Iris pigment epithelial cell (primary cell): Measurements from ENCODE around the gene FAM168A.
"Not testable (repeated sequence)": the region's sequence is repeated elsewhere in the genome, so short reads cannot be mapped to it uniquely, and the experiment has no call there.

Experiments
- DNase-seq: peaks from one replicate; pipeline ENCODE4 v3.0.0-alpha.2; 2011; ENCODE audit warnings: low read depth

FAM168A gene

DNA sequence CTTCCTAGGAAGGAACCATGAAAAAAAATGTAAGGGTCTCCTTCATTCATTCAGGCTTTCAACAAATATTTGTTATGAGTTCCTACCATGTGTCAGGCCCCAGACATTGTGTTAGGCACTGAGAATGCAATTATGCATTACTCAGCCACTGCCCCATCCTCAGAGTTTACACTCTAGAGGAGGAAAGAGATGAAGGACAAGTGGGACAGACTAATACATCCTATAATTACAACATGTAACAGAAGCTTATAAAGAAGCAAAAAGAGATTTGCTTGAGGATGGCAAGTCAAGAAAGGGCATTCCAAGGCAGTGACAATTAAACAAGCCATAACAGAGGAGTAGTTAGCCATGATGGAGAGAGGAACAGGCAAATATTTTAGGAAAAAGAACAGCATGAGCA, 78.6 kb downstream of the FAM168A start:
- DNase-seq = no peak

DNA sequence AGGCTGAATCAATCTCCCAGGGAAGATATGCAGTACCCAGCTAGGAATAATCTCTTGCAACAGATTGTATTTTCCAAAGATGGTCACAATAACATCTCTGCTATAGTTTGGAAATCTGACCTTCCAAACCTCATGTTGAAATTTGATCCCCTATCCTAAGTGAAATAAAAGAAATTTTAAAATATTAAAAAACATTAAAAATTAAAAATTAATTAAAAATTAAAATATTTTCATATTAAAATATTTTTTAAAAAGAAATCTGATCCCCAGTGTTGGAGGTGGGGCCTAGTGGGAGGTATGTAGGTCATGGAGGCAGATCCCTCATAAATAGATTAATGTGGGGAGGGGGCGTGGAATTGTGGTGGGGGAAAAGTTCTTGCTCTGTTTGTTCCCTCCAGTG, 79.7 kb downstream of the FAM168A start:
- no peak for DNase-seq

- DNase-seq = no peak
Observed at GRCh38 chr11:73516080-73516479, 81.8 kb downstream of the FAM168A start.

- no peak for DNase-seq
Observed at GRCh38 chr11:73513707-73514106, 84.2 kb downstream of the FAM168A start.

- DNase-seq = no peak
Observed at GRCh38 chr11:73510877-73511276, 87.0 kb downstream of the FAM168A start.

GRCh38 chr11:73510106-73510505, 87.8 kb downstream of the FAM168A start:
- DNase-seq = no peak

DNA sequence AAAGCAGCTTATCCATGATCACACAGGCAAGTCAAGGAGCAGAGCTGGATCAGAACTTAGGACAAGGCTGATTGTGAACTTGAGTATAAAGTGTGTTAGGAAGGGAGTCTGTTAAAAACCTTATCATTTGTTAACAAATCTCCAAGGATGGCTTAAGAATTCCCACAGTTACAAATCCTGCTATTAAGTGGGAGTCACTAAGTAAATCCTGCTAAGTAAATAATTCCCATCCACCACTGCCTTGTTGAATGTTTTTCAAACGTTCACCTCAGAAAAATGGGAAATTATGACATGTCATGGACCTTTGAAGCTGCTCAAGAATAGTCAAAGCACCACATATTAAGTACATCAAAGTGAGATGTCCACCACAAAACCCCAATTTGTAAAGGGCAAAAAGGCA, 88.7 kb downstream of the FAM168A start:
- no peak for DNase-seq

DNA sequence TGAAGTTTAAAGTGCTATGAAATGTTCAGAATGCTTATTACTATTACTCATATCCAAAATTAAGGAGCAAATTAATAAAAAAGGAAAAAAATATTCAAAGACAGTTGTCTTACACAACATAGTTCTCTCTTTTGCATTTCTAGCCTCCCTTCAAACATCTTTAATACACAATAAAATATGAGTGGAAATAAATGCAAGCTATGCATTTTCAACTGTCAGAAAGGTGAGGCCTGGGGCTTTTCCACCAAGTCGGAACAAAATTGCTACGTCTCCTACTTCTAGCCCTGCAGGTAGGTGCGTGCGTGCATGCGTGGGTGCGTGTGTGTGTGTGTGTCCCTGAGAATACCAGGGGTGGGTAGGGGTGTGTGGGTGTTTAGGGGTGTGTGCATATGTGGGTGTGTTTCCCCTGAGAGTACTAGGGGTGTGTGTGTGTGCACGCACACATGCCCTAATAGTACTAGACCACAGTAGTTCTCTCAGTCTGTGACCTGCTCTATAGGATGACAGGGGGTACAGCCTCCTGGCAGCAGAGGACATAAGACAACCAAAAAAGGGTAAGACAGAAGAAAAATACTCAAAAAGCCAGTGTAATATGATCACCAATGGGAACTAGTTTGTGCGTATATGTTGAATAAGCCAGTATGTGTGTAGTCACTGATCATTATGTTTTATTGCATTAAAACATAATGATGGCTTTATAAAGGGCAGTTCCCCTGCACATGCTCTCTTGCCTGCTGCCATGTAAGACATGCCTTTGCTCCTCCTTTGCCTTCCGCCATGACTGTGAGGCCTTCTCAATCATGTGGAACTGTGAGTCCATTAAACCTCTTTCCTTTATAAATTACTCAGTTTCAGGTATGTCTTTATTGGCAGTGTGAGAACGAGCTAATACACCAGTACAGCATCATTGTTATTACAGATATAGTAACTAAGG, 89.4 kb downstream of the FAM168A start:
- no peak for DNase-seq

DNA sequence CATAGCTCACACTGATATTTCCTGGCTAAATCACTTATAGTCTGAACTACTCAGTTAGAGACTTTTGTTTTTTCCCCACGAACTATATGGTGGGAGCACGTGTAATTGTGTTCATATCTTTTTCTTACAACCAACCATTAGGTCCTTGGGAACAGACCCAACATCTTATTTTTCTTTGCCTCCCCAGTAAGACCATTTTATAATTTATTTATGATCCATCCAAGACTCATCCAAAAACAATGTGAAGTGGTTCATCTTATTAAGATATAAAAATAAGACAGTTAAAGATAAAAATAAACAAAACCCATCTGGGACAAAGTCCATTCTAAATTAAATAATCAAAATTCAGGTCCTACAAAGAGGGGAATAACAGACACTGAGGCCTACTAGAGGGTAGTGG, 90.8 kb downstream of the FAM168A start:
- DNase-seq = peak; percentile 39

DNA sequence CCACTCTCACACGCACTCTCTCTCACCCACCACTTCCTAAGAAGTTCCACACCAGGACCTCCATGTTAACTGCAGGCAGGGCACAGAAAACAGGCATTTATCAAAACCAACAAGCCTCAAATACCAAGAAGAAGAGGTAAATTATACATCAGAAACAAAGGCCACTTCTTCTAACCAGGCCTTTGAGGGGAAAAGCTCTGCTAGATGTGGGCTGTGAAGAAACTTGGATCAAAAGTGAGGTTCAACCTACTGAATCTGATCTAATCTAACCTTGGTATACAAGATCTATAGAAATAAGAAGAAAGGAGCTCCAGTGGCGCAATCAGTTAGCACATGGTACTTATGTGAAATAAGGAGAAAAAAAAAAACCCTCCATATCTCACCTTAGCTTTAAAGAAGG, 91.9 kb downstream of the FAM168A start:
- no peak for DNase-seq

DNA sequence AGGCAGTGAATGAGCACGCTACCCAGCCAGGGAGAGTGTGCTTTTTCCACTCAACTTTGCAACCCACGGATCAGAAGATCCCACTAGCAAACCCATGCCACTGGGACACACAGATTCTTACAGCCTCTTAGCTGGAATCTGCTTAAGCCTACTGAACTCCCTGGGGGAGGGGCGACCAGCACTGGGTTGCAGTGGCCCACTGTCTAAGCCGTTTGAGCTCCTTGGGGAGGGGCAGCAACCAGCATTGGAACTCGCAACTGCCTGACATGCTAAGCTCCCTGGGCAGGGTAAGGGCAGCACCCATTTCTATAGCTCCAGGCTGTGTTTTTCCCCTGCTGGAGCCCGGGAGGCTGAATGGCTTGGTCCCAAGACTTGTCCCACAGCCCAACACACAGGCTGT, 99.6 kb downstream of the FAM168A start:
- DNase-seq = no peak

DNA sequence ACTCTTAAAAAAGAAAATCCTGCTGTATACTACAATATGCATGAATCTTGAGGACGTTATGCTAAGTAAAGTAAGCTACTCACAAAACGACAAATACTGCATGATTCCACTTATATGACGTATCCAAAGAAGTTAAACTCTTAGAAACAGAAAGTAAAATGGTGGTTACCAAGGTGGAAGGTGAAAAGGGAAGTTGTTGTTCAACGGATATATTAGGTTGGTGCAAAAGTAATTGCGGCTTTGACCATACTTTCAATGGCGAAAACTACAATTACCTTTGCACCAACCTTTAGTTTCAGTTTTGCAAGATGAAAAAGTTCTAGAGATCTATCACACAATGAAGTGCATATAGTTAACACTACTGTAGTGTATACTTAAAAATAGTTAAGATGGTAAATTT, 101.8 kb downstream of the FAM168A start:
- DNase-seq = no peak

DNA sequence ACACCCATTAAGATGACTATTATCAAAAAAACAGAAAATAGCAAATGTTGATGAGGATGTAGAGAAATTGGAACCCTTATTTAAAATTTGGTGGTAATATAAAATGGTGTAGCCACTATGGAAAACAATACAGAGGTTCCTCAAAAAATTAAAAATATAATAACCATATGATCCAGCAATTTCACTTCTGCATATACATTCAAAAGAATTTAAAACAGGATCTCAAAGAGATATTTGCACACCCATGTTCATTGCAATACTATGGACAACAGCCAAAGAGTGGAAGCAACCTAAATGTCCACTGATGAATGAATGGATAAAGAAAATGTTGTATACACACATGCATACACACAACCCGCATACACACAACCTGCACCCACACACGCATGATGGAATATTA, 102.2 kb downstream of the FAM168A start:
- no peak for DNase-seq

DNA sequence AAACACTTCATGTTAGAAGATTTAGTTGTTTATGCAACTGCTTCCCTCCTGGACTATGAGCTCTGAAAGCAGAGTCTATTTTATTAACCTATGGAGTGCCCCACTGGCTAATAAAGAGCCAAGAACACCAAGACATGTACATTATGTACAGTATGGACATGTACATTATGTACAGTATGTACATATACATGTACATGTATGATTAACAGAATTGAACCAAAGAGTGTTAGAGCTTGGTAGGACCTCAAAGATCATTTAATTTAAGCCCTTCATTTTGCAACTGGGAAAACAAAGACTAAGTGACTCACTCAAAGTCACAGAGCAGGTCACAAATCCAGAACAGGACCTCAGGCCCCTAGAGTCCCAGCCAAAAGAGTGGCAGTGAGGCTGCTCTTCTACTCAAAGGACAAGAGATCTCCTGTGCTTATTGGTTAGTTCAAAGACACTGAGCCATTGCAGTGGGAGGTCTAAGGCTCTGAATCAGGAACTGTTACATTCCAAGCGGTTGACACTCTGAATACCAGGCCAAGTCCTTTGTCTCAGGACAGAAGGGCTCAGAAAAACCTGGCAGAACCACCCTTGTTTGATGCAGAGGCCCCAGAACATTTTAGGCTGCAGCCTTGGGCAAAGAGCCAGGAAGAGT, 103.8 kb downstream of the FAM168A start:
- DNase-seq = peak; percentile 67

DNA sequence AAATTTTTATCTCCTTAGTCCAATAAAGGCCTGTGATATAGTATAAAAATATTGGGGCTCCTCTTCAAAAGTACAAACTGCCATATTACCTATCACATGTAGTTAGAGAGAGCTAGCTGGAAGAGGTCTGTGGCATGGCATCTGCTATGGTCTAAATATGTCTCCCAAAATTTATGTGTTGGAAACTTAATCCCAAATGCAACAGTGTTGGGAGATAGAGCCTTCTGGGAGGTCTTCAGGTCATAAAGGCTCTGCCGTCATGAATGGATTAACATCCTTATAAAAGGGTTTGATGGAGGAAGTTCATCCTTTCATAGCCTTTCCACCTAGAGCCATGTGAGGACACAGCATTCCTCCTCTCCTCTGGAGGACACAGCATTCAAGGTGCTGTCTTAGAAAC, 116.3 kb downstream of the FAM168A start:
- DNase-seq = no peak

- peak; percentile 53 for DNase-seq
Observed at GRCh38 chr11:73480677-73481076, 117.2 kb downstream of the FAM168A start.

- peak; percentile 43 for DNase-seq
Observed at GRCh38 chr11:73478737-73479347, 119.1 kb downstream of the FAM168A start.

DNA sequence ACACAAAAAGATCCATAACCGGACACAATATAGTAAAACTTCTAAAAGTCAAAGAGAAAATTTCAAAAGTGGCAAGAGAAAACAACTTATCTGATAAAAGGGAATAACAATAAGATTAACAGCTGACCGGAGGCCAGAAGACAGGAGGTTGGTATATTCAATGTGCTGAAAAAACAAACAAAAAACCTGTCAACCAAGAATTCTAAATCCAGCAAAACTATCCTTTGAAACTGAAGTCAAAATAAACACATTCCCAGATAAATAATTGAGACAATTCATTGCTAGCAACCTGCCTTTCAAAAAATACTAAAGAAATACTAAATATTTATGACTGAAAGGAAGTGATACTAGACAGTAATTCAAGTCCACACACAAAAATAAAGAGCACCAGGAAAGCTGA, 120.4 kb downstream of the FAM168A start:
- DNase-seq = no peak

DNA sequence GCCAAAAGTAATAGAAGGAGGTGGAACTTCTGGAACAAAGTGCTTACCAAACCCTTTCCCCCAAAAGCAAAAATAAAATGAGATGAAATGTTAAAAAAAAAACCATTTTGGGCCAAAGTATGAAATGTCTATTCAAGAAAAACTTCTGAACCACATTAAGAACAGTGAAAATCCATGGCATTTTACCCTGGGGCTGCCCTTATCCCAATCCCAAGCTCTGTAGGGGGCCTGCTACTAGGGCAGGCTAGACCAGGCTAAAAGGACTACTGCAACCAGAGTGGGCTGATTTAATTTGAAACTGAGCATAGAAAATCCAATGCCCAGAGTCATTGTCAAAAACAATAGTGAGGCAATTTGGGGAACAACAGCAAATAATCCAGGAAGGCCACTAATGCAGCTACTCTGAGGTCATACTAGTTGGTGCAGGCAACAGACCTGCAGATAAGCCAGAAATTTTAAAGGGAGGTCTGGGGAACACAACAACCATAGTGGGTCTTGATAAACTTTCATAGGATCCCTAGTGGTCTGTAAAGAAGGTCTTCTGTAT, 122.3 kb downstream of the FAM168A start:
- no peak for DNase-seq

- no peak for DNase-seq
Observed at GRCh38 chr11:73473252-73473651, 124.7 kb downstream of the FAM168A start.

GRCh38 chr11:73470036-73470612, 127.8 kb downstream of the FAM168A start:
- DNase-seq = not testable (repeated sequence)

- DNase-seq = peak; percentile 20
Observed at GRCh38 chr11:73469401-73469800, 128.5 kb downstream of the FAM168A start.
